ENCODE data around the gene CST3. TPM values are rescaled to one million over a fixed set of nuclear protein-coding genes. Genes with fewer than 3 reads are reported as not detected.

Gene CST3
- total RNA-seq, 1 experiment from 2014 or later = 158 TPM

GRCh38 chr20:23601715-23602114 lies 36.0 kb downstream of the CST3 start:
- intact Hi-C loops (cut with micrococcal nuclease; ENCODE audit: unreplicated experiment) (no loop called here), in situ Hi-C loops (cut with HindIII; ENCODE audit: low pct_unique_long_range_greater_than_20kb, low sequenced_read_pairs) (no loop called here)
- TF ChIP-seq REST (IDR thresholded peaks at IDR 0.05; ENCODE audit: insufficient read depth in 1 of 2, low read depth in 2 of 2, low read length in 1 of 2) = no peak
- TF ChIP-seq CTCF (IDR thresholded peaks at IDR 0.05) = no peak
- no peak for TF ChIP-seq SIN3A (IDR thresholded peaks at IDR 0.05; ENCODE audit: borderline replicate concordance, insufficient read depth, low read depth, low read length)
- TF ChIP-seq POLR2AphosphoS5 (IDR thresholded peaks at IDR 0.05; ENCODE audit: low read depth, low read length) = no peak
- TF ChIP-seq TCF7L2 (IDR thresholded peaks at IDR 0.05; ENCODE audit: low read depth, low read length) = no peak
- no peaks in the 10 kb centered on the region for H3K9me3 ChIP-seq (ENCODE audit: control insufficient read depth, insufficient read depth, low read depth, low read length)
- ChIA-PET CTCF (no interaction called here), POLR2A (no interaction called here)
- no peak overlapping the region for H3K27ac ChIP-seq (ENCODE audit: low read length)
- no TSS peak for BruUV-seq (replicated peaks)
- ATAC-seq = no peak
- H3K36me3 ChIP-seq (ENCODE audit: control insufficient read depth, insufficient read depth, low read length) = no peaks in the 10 kb centered on the region
- no peak overlapping the region for H3K4me3 ChIP-seq (ENCODE audit: low read depth in 2 of 2, low read length in 2 of 2)
- H3K4me1 ChIP-seq (ENCODE audit: control insufficient read depth, insufficient read depth, low read length) = no peaks in the 10 kb centered on the region
- peaks cover 2% of the 10 kb centered on the region; the same call in 1 of the 2 replicates for H3K27me3 ChIP-seq (ENCODE audit: control insufficient read depth, insufficient read depth, low read length)
- no peak for DNase-seq (ENCODE audit: low read depth, low spot score)

DNA sequence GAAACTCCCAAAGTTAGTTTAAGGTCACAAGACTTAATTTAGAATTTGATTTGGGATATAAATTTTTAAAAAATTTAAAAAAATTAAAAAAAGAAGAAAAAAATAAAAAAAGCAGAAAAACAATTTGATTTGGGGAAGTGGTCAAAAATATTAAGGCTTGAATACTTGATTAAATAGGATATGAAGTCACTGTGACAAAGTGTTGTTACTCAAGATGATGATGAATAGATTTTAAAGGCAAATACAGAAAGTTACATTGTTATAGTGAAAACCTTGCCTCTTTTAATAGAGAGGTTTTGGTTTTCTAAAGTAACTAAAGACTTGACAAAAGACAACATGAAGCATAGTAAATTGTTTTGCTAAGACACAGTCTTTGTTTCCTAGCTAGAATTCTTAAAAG lies 39.3 kb downstream of the CST3 start:
- H3K4me1 ChIP-seq (ENCODE audit: control insufficient read depth, insufficient read depth, low read length) = no peaks in the 10 kb centered on the region
- no peak for DNase-seq (ENCODE audit: low read depth, low spot score)
- no peak for TF ChIP-seq SIN3A (IDR thresholded peaks at IDR 0.05; ENCODE audit: borderline replicate concordance, insufficient read depth, low read depth, low read length)
- no peak for TF ChIP-seq TCF7L2 (IDR thresholded peaks at IDR 0.05; ENCODE audit: low read depth, low read length)
- no peak for TF ChIP-seq REST (IDR thresholded peaks at IDR 0.05; ENCODE audit: insufficient read depth in 1 of 2, low read depth in 2 of 2, low read length in 1 of 2)
- no peak for TF ChIP-seq CTCF (IDR thresholded peaks at IDR 0.05)
- TF ChIP-seq POLR2AphosphoS5 (IDR thresholded peaks at IDR 0.05; ENCODE audit: low read depth, low read length) = no peak
- no TSS peak for BruUV-seq (replicated peaks)
- no peak overlapping the region for H3K27ac ChIP-seq (ENCODE audit: low read length)
- intact Hi-C loops (cut with micrococcal nuclease; ENCODE audit: unreplicated experiment) (no loop called here), in situ Hi-C loops (cut with HindIII; ENCODE audit: low pct_unique_long_range_greater_than_20kb, low sequenced_read_pairs) (no loop called here)
- no peaks in the 10 kb centered on the region for H3K9me3 ChIP-seq (ENCODE audit: control insufficient read depth, insufficient read depth, low read depth, low read length)
- ChIA-PET CTCF (no interaction called here), POLR2A (no interaction called here)
- no peak overlapping the region for H3K4me3 ChIP-seq (ENCODE audit: low read depth in 2 of 2, low read length in 2 of 2)
- peaks cover 2% of the 10 kb centered on the region; the same call in 1 of the 2 replicates for H3K27me3 ChIP-seq (ENCODE audit: control insufficient read depth, insufficient read depth, low read length)
- no peak for ATAC-seq
- H3K36me3 ChIP-seq (ENCODE audit: control insufficient read depth, insufficient read depth, low read length) = no peaks in the 10 kb centered on the region
